ENCODE results near the gene EPS8L2. TPM values are rescaled to one million over a fixed set of nuclear protein-coding genes. Genes with fewer than 3 reads are reported as not detected.

EPS8L2 gene
- total and polyA plus RNA-seq, 2 of the 13 experiments (the other 11 are each of a cell fraction or from before 2014, with no cell fraction given), result 89.3 to 416 TPM

- TF ChIP-seq AKNA (CRISPR knock-in tag; IDR thresholded peaks at IDR 0.05; ENCODE audit: borderline replicate concordance), result no peak
- TF ChIP-seq CBX1 (IDR thresholded peaks at IDR 0.05; ENCODE audit: low read depth), result peak; percentile 73
- no peak for TF ChIP-seq ZEB1 (IDR thresholded peaks at IDR 0.05; ENCODE audit: insufficient replicate concordance, low read depth)
- TF ChIP-seq DMTF1 (CRISPR knock-in tag; IDR thresholded peaks at IDR 0.05), result no peak
- TF ChIP-seq PPARG (CRISPR knock-in tag; conservative IDR thresholded peaks at IDR 0.05), result no peak
- no peak for TF ChIP-seq CCAR2 (optimal IDR thresholded peaks at IDR 0.05; ENCODE audit: low read depth, low read length)
- TF ChIP-seq PCBP1 (IDR thresholded peaks at IDR 0.05; ENCODE audit: borderline replicate concordance, low read depth, low read length), result no peak
- peak; percentile 78; the same call in 1 of the 2 replicates for TF ChIP-seq GTF3A (CRISPR knock-in tag; conservative IDR thresholded peaks at IDR 0.05)
- TF ChIP-seq ZNF335 (CRISPR knock-in tag; IDR thresholded peaks at IDR 0.05), result no peak
- TF ChIP-seq ZNF224 (CRISPR knock-in tag; IDR thresholded peaks at IDR 0.05), result no peak
- no peak for TF ChIP-seq BRCA1 (CRISPR knock-in tag; IDR thresholded peaks at IDR 0.05)
- TF ChIP-seq PHF8 (CRISPR knock-in tag; IDR thresholded peaks at IDR 0.05), result peak; percentile 95
- TF ChIP-seq YEATS4 (CRISPR knock-in tag; IDR thresholded peaks at IDR 0.05; ENCODE audit: borderline replicate concordance), result peak; percentile 42; the same call in 1 of the 2 replicates
- no peak for TF ChIP-seq ATF5 (CRISPR knock-in tag; IDR thresholded peaks at IDR 0.05; ENCODE audit: low read depth)
- no peak for TF ChIP-seq NCOA5 (CRISPR knock-in tag; IDR thresholded peaks at IDR 0.05)
- TF ChIP-seq PATZ1 (CRISPR knock-in tag; IDR thresholded peaks at IDR 0.05), result peak; percentile 55; the same call in 1 of the 2 replicates
- no peak for TF ChIP-seq NR3C1 (CRISPR knock-in tag; IDR thresholded peaks at IDR 0.05)
- TF ChIP-seq MLX (CRISPR knock-in tag; IDR thresholded peaks at IDR 0.05), result no peak
Measured at GRCh38 chr11:747158-748006, 41.4 kb downstream of the EPS8L2 start, which contains the start of gene TALDO1 (continued).

All from HepG2 (cell line).